ENCODE measurements around the gene MT1E. TPM values are rescaled to one million over a fixed set of nuclear protein-coding genes. Genes with fewer than 3 reads are reported as not detected.
"Not testable (repeated sequence)": the region's sequence is repeated elsewhere in the genome, so short reads cannot be mapped to it uniquely, and the experiment has no call there.

The MT1E gene
- total and polyA plus RNA-seq, 2 of the 13 experiments (the other 11 are each of a cell fraction or from before 2014, with no cell fraction given): 110 to 1,072 TPM

DNA sequence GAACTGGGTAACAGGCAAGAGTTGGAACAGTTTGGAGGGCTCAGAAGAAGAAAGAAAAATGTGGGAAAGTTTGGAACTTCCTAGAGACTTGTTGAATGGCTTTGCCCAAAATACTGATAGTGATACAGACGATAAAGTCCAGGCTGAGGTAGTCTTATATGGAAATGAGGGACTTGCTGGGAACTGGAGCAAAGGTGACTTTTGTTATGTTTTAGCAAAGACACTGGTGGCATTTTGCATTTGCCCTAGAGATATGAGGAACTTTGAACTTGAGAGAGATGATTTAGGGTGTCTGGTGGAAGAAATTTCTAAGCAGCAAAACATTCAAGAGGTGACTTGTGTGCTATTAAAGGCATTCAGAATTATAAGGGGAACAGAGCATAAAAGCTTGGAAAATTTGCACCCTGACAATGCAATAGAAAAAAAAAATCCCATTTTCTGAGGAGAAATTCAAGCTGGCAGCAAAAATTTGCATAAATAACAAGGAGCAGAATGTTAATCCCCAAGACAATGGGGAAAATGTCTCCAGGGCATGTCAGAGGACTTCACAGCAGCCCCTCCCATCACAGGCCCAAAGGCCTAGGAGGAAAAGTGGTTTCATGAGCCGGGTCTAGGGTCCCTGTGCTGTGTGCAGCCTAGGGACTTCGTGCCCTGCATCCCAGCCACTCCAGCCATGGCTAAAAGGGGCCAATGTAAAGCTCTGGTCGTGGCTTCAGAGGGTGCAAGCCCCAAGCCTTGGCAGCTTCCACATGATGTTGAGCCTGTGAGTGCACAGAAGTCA is 3.7 kb upstream of the MT1E start:
- intact Hi-C loops (cut with micrococcal nuclease; ENCODE audit: unreplicated experiment); H4K20me1 ChIP-seq (ENCODE audit: insufficient read depth, low read length); DNase-seq (ENCODE audit: low spot score); H3K4me2 ChIP-seq (ENCODE audit: low read depth, low read length); H3K4me3 ChIP-seq (replicated peaks in 1 of 3; ENCODE audit: insufficient read depth in 1 of 3, low read depth in 2 of 3, low read length in 3 of 3); ATAC-seq; H2AFZ ChIP-seq (ENCODE audit: low read length); BruUV-seq (replicated peaks); H3K36me3 ChIP-seq (replicated peaks in 1 of 2; ENCODE audit: control insufficient read depth in 1 of 2, insufficient read depth in 2 of 2, low read length in 2 of 2); H3K27ac ChIP-seq (ENCODE audit: extremely low read length, insufficient read depth, low read length); in situ Hi-C loops (cut with HindIII; ENCODE audit: extremely low pct_ligation_motif_present, low pct_unique_long_range_greater_than_20kb); CTCF ChIA-PET (ENCODE audit: low intra/inter-chr PET ratio, low total read pairs); H3K9ac ChIP-seq (ENCODE audit: insufficient read depth, low read depth, low read length); FAIRE-seq; H3K9me3 ChIP-seq (ENCODE audit: low read length); H3K79me2 ChIP-seq (ENCODE audit: insufficient read depth, low read length): not testable (repeated sequence)
- TF ChIP-seq RARA (CRISPR knock-in tag; IDR thresholded peaks at IDR 0.05): 0 out of 2 replicates have a peak, but pooled peaks have one; percentile 19
- peak; percentile 18 for TF ChIP-seq SKI (IDR thresholded peaks at IDR 0.05; ENCODE audit: partially characterized antibody)
- peak; percentile 71 for TF ChIP-seq PPARG (CRISPR knock-in tag; conservative IDR thresholded peaks at IDR 0.05)
- 0 out of 2 replicates have a peak, but pooled peaks have one; percentile 18 for TF ChIP-seq ZNF614 (CRISPR knock-in tag; IDR thresholded peaks at IDR 0.05; ENCODE audit: borderline replicate concordance)
- peak; percentile 71; the same call in 1 of the 2 replicates for TF ChIP-seq RXRB (CRISPR knock-in tag; IDR thresholded peaks at IDR 0.05; ENCODE audit: borderline replicate concordance)
- H3K27me3 ChIP-seq (ENCODE audit: control insufficient read depth in 1 of 2, insufficient read depth in 2 of 2, low read length in 2 of 2): peaks cover 11 to 44% of the 10 kb centered on the region in 2 experiments; a peak in 4 of 5 replicates
- POLR2A ChIA-PET: interaction anchor here (0.9 to 1.3 kb wide), 2 partner anchors 14 to 15 kb away, joined by 3 to 5 read pairs; partner anchors contain the start of gene MT2A
- WGBS (ENCODE audit: low lambda C conversion rate): 25% methylated on average over 3 of the region's 4 CpGs
- H3K4me1 ChIP-seq (ENCODE audit: insufficient read depth, low read length): peaks cover 46% of the 10 kb centered on the region

DNA sequence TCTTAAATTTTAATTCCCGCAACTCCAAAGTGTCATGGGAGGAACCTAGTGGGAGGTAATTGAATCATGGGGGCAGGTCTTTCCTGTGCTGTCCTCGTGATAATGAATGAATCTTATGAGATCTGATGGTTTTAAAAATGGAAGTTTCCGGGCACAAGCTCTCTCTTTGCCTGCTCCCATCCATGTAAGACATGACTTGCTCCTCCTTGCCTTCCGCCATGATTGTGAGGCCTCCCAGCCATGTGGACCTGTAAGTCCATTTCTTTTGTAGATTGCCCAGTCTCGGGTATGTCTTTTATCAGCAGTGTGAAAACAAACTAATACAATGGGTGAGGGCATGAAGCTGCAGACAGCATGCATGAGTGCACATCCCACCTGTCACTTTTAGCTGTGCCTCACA is 2.4 kb upstream of the MT1E start:
- H4K20me1 ChIP-seq (ENCODE audit: insufficient read depth, low read length); H3K27ac ChIP-seq (ENCODE audit: extremely low read length, insufficient read depth, low read length); CTCF ChIA-PET (ENCODE audit: low intra/inter-chr PET ratio, low total read pairs); DNase-seq (ENCODE audit: low spot score); H3K4me3 ChIP-seq (replicated peaks in 1 of 3; ENCODE audit: insufficient read depth in 1 of 3, low read depth in 2 of 3, low read length in 3 of 3); H2AFZ ChIP-seq (ENCODE audit: low read length); BruUV-seq (replicated peaks); in situ Hi-C loops (cut with HindIII; ENCODE audit: extremely low pct_ligation_motif_present, low pct_unique_long_range_greater_than_20kb); H3K79me2 ChIP-seq (ENCODE audit: insufficient read depth, low read length); FAIRE-seq; H3K36me3 ChIP-seq (replicated peaks in 1 of 2; ENCODE audit: control insufficient read depth in 1 of 2, insufficient read depth in 2 of 2, low read length in 2 of 2); intact Hi-C loops (cut with micrococcal nuclease; ENCODE audit: unreplicated experiment); H3K9ac ChIP-seq (ENCODE audit: insufficient read depth, low read depth, low read length); H3K4me2 ChIP-seq (ENCODE audit: low read depth, low read length); H3K9me3 ChIP-seq (ENCODE audit: low read length); ATAC-seq: not testable (repeated sequence)
- TF ChIP-seq ZNF431 (CRISPR knock-in tag; IDR thresholded peaks at IDR 0.05; ENCODE audit: borderline replicate concordance, low read depth): peak; percentile 67; the same call in 1 of the 2 replicates
- H3K27me3 ChIP-seq (ENCODE audit: control insufficient read depth in 1 of 2, insufficient read depth in 2 of 2, low read length in 2 of 2): peaks cover 4 to 33% of the 10 kb centered on the region in 2 experiments; a peak in 4 of 5 replicates
- H3K4me1 ChIP-seq (ENCODE audit: insufficient read depth, low read length): peaks cover 53% of the 10 kb centered on the region
- 52% methylated on average over 5 of the region's 5 CpGs for WGBS (ENCODE audit: low lambda C conversion rate)
- POLR2A ChIA-PET: interaction anchor here (1.2 to 4.8 kb wide), 3 partner anchors 13 to 23 kb away, joined by 4 to 83 read pairs (median 5); partner anchors contain the start of gene MT2A

Measured in HepG2 (cell line).